DMS79 (cell line): ENCODE data around the gene DSCAM.

Experiments
- DNase-seq: peaks from one replicate; lab custom pipeline; 2025; lab: John Stamatoyannopoulos, UW

The DSCAM gene

GRCh38 chr21:40002978-40003377 is 844.0 kb downstream of the DSCAM start:
- DNase-seq, result no peak

DNA sequence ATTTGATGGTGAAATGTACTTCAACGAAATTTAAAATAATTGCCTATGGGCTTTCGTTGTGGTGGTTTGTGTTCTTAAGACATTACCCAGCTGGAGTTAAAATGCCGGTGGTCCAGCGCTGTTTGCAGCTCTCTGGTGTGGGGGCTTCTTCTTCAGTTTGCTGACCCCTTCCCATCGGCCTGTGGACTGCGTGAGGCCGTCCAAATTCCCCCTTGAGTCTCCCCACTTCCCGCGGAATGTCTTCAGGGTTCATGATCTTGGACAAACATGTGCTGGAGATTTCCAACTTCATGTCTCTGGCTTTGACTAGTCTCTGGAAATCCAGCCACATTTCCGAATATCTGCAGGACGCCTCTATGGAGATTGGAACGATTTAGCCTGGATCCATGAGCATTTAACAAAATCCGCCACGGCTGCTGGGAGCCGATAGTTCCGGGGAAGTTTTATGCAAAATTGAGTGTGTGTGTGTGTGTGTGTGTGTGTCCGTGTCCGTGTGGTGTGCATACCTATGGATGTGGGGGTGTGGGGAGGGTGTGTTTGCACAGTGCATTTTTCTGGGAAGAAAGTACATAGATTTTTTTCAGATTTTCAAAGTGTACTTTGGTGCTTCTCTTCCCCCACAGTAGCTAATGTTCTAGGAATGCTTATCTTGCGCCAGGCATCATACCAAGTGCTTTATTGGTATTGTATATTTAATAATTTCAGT is 862.5 kb downstream of the DSCAM start:
- DNase-seq, result no peak

DNA sequence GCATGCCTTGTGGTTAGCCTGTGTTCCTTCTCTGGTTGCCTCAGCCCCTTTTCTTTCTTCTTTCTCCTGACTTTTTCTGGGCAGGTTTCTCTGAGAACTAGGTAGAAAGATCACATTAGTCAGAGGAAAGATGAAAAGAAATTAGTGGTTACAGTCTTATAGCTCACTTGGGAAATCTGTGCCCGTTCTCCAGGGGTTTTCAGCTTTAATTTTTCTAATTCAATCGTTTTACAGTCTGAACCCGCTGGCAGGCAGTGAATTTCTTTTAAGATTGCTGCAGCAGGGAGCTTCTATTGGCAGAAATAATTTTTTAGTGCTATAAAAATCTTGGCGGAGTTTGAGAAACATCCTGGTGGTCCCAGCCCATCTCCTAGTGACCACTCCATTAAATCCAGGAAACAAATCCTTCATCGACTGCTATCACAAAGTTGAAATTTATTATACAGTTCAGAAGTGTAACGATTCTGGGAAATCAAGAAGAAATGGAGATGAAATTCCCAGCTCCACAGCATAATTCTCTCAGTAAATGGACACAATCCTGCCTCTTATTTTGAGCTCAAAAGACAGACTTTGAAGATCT is 866.6 kb downstream of the DSCAM start:
- DNase-seq, result no peak

GRCh38 chr21:39979321-39979720 is 867.6 kb downstream of the DSCAM start:
- DNase-seq, result no peak

GRCh38 chr21:39976800-39977199 is 870.2 kb downstream of the DSCAM start:
- DNase-seq, result no peak

DNA sequence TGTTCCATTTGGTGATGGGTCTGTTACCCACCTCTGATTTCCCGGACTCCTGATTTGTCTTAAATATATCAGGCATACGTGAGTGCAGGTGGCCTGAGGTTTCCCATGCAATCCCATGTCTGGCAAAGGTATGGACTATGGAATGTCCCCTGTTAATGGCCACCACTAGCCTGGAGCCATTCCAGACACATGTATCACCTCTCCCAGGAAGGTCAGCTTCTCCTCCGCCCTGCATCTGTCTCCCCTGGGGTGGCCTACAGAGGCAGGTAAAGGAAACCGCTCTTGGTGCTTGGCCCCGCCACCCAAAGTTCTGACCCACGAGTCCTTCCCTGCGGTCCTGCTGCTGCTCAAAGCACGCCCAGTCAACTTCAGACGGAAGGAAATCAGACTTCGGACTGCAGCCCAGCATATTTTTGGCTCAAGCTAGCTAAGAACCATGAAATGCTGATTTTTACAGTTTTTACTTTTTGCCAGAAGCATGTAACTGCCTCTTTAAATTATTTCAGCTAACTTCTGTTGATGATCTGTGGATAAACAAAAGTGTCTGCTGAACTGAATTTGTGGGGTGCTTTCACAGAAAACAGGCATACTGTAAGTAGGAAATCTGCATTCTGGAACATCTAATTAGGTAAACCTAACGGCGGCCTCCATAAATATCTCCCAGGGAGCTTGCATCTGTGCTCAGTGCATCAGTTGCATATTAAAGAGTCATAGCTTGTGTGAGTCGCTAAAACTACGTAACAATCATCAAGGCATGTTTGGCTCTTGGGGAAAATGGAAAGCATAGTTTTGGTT is 873.8 kb downstream of the DSCAM start:
- no peak for DNase-seq

- DNase-seq, result no peak
Observed at GRCh38 chr21:39972471-39972870, 874.5 kb downstream of the DSCAM start.

DNA sequence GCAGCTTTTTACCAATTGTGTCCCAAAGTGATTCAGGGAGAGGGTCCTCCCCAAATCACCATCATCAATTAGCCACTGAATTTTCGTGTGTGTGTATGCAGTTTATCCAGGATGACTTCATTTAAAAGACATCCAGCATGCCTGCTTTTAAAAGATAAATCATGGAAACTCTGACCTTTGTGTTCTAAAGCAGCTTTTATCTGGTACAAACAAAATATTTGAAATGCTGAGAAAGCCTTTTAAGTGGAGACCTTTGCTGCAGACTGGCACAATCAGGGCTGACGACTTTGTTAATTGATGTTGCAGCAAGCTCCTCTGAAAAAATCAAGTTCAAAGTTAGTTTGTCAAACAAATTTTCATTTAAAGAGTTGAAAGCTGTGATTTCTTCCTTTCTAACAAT is 875.0 kb downstream of the DSCAM start:
- no peak for DNase-seq

- no peak for DNase-seq
Observed at GRCh38 chr21:39969691-39970364, 877.1 kb downstream of the DSCAM start.

DNA sequence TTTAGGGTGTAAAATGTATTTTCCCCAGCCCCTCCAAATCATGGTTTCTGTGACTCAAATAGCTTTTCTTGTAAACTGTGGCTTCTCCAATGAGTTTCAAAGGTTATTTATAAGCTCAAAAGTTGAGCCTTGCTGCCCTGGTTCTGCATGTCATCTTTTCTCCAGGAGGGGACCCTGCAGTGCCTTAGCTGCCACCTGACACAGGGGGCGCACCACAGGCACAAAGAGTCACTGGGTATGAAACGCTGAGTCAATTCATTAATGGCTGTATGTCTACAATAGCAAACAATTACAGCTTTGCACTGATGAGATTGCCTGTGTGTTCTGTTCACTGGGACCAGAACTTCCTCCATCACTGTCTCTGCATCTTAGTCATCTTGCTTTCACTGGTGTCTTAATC is 878.9 kb downstream of the DSCAM start:
- DNase-seq, result no peak

DNA sequence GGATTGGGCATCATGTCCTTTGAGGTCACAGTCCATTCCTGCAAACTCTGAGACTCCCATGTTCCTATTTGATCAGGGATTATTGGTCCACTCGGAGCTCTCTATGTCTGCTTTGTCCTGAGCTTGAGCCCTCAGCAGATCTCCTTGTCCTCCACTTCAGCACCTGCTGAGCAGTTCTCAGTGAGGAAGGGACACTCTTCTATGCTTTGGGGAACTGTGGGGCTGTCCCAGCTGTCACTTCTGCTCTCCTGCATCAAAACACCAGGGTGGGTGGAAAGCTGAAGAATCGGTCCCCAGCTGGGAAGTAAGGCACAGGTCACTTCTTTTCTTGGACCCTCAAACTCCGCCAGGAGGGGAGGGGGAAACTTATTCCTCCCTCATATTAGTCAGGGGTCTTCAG is 880.2 kb downstream of the DSCAM start:
- no peak for DNase-seq

- DNase-seq, result no peak
Observed at GRCh38 chr21:39965026-39965425, 881.9 kb downstream of the DSCAM start.

- DNase-seq, result no peak
Observed at GRCh38 chr21:39961251-39961650, 885.7 kb downstream of the DSCAM start.
